MM.1S (cell line): ENCODE results near the gene HMX1.

ENCODE experiments used
- DNase-seq: peaks from one replicate; pipeline ENCODE4 v3.0.0-alpha.2; 2015
- H2AFZ ChIP-seq: fragments of 300-600 bp; sonication (generic); 2 replicates; pipeline ENCODE4 v1.6.0; 2016; ENCODE audit warnings: antibody characterized with exemption, low read length
- H3F3A ChIP-seq: fragments of 300-600 bp; sonication (generic); 2 replicates; pipeline ENCODE4 v1.6.1; 2016; ENCODE audit warnings: mild to moderate bottlenecking, antibody characterized with exemption, low read length, moderate library complexity, mixed read lengths; ENCODE audit not compliant: insufficient read depth
- H3K27ac ChIP-seq: fragments of 300-600 bp; sonication (generic); 2 replicates; pipeline ENCODE4 v1.5.1; 2016; ENCODE audit warnings: mild to moderate bottlenecking, low read length
- H3K27me3 ChIP-seq: fragments of 300-600 bp; sonication (generic); replicated peaks from 2 replicates; pipeline ENCODE4 v1.6.0; 2016; ENCODE audit warnings: low read length; ENCODE audit not compliant: insufficient read depth
- H3K36me3 ChIP-seq: fragments of 300-600 bp; sonication (generic); replicated peaks from 2 replicates; pipeline ENCODE4 v1.6.1; 2016; ENCODE audit warnings: mild to moderate bottlenecking, low read length, mixed read lengths; ENCODE audit not compliant: insufficient read depth
- H3K4me1 ChIP-seq: fragments of 300-600 bp; sonication (generic); 2 replicates; pipeline ENCODE4 v1.6.1; 2016; ENCODE audit warnings: low read length, mixed read lengths
- H3K4me2 ChIP-seq: fragments of 300-600 bp; sonication (generic); 2 replicates; pipeline ENCODE4 v1.6.0; 2016; ENCODE audit warnings: low read depth, low read length
- H3K4me3 ChIP-seq: fragments of 300-600 bp; sonication (generic); 2 replicates; pipeline ENCODE4 v1.5.1; 2016; ENCODE audit warnings: low read length, mixed read lengths
- H3K79me2 ChIP-seq: fragments of 300-600 bp; sonication (generic); 2 replicates; pipeline ENCODE4 v1.6.1; 2016; ENCODE audit warnings: mixed run types, low read length, mixed read lengths
- H3K9ac ChIP-seq: fragments of 300-600 bp; sonication (generic); 2 replicates; pipeline ENCODE4 v1.6.1; 2016; ENCODE audit warnings: low read length, mixed read lengths
- H3K9me2 ChIP-seq: fragments of 300-600 bp; sonication (generic); replicated peaks from 2 replicates; pipeline ENCODE4 v1.6.1; 2016; ENCODE audit warnings: mild to moderate bottlenecking, low read length, mixed read lengths; ENCODE audit not compliant: insufficient read depth
- H3K9me3 ChIP-seq: fragments of 300-600 bp; sonication (generic); replicated peaks from 2 replicates; pipeline ENCODE4 v1.6.1; 2016; ENCODE audit warnings: mild to moderate bottlenecking, low read length, mixed read lengths; ENCODE audit not compliant: insufficient read depth
- H4K20me1 ChIP-seq: fragments of 300-600 bp; sonication (generic); 2 replicates; pipeline ENCODE4 v1.6.1; 2016; ENCODE audit warnings: mild to moderate bottlenecking, low read length, moderate library complexity, mixed read lengths; ENCODE audit not compliant: insufficient read depth
- CTCF ChIP-seq: fragments of 300-600 bp; sonication (generic); IDR thresholded peaks from 2 replicates; pipeline ENCODE4 v1.5.1; 2016; ENCODE audit warnings: antibody characterized with exemption, low read length, mixed read lengths
- EZH2 ChIP-seq: fragments of 300-600 bp; sonication (generic); optimal IDR thresholded peaks from 2 replicates; pipeline ENCODE3; 2017; ENCODE audit warnings: low read depth, mild to moderate bottlenecking, antibody characterized with exemption, low read length, mixed read lengths
- EZH2phosphoT487 ChIP-seq: fragments of 300-600 bp; sonication (generic); IDR thresholded peaks from 2 replicates; pipeline ENCODE4 v1.6.1; 2018; ENCODE audit warnings: antibody characterized with exemption, low read length

HMX1 gene

GRCh38 chr4:8818063-8818881 lies 53.4 kb downstream of the HMX1 start:
- H3K9ac ChIP-seq, result peak overlapping the region; percentile 83; the same call in 1 of the 2 replicates
- peaks cover 22% of the 10 kb centered on the region for H3K4me1 ChIP-seq
- H3K9me2 ChIP-seq, result no peaks in the 10 kb centered on the region
- TF ChIP-seq EZH2 (no peak), CTCF (no peak), EZH2phosphoT487 (no peak)
- H3F3A ChIP-seq, result peaks cover 8% of the 10 kb centered on the region; the same call in 1 of the 2 replicates
- H3K27me3 ChIP-seq, result peaks cover 12% of the 10 kb centered on the region; the same call in 1 of the 2 replicates
- H3K4me3 ChIP-seq, result no peak overlapping the region
- H3K79me2 ChIP-seq, result no peaks in the 10 kb centered on the region
- H3K9me3 ChIP-seq, result no peaks in the 10 kb centered on the region
- H2AFZ ChIP-seq, result peak overlapping the region; percentile 74; the same call in 1 of the 2 replicates
- H4K20me1 ChIP-seq, result no peaks in the 10 kb centered on the region
- DNase-seq, result no peak
- peak overlapping the region; percentile 90; the same call in 1 of the 2 replicates for H3K4me2 ChIP-seq
- peak overlapping the region; percentile 97; the same call in 1 of the 2 replicates for H3K27ac ChIP-seq
- no peaks in the 10 kb centered on the region for H3K36me3 ChIP-seq

GRCh38 chr4:8817813-8818062 lies 53.9 kb downstream of the HMX1 start:
- Histone ChIP-seq H3K27ac (no peak overlapping the region), H3K36me3 (no peaks in the 10 kb centered on the region), H4K20me1 (no peaks in the 10 kb centered on the region), H3F3A (peaks cover 8% of the 10 kb centered on the region; the same call in 1 of the 2 replicates), H3K4me1 (peaks cover 22% of the 10 kb centered on the region), H3K4me3 (no peak overlapping the region), H3K27me3 (peaks cover 10% of the 10 kb centered on the region; the same call in 1 of the 2 replicates), H3K9me2 (no peaks in the 10 kb centered on the region), H3K4me2 (no peak overlapping the region), H2AFZ (no peak overlapping the region), H3K9ac (no peak overlapping the region), H3K9me3 (no peaks in the 10 kb centered on the region), H3K79me2 (no peaks in the 10 kb centered on the region)
- TF ChIP-seq EZH2 (no peak), EZH2phosphoT487 (no peak), CTCF (no peak)
- DNase-seq, result no peak

GRCh38 chr4:8817096-8817812 lies 54.4 kb downstream of the HMX1 start:
- TF ChIP-seq EZH2phosphoT487, result no peak
- TF ChIP-seq CTCF, result no peak
- no peak for TF ChIP-seq EZH2

More at GRCh38 chr4:8817096-8817812, 54.4 kb downstream of the HMX1 start:
- peaks cover 22% of the 10 kb centered on the region for H3K4me1 ChIP-seq
- H3K36me3 ChIP-seq, result no peaks in the 10 kb centered on the region
- no peak overlapping the region for H3K9ac ChIP-seq
- no peak overlapping the region for H2AFZ ChIP-seq
- H4K20me1 ChIP-seq, result no peaks in the 10 kb centered on the region
- no peaks in the 10 kb centered on the region for H3K9me3 ChIP-seq
- no peak overlapping the region for H3K4me3 ChIP-seq
- DNase-seq, result no peak
- H3F3A ChIP-seq, result peaks cover 8% of the 10 kb centered on the region; the same call in 1 of the 2 replicates
- H3K9me2 ChIP-seq, result no peaks in the 10 kb centered on the region
- 0 out of 2 replicates have a peak, but pooled peaks cover 7% of the 10 kb centered on the region for H3K27me3 ChIP-seq
- H3K4me2 ChIP-seq, result no peak overlapping the region
- H3K27ac ChIP-seq, result no peak overlapping the region
- H3K79me2 ChIP-seq, result no peaks in the 10 kb centered on the region
